ENCODE data around the gene SVOPL.

SVOPL gene

GRCh38 chr7:138618933-138619332 lies 82.2 kb downstream of the SVOPL start:
- Histone ChIP-seq H3K36me3 (no peaks in the 10 kb centered on the region), H3K4me3 (ENCODE audit: low read depth, low read length) (no peak overlapping the region), H3K27me3 (ENCODE audit: insufficient read depth, low read depth, severe bottlenecking) (no peaks in the 10 kb centered on the region), H3K27ac (no peak overlapping the region), H3K9me3 (ENCODE audit: severe bottlenecking) (no peaks in the 10 kb centered on the region)
- no peak for DNase-seq
- no peak for TF ChIP-seq CTCF (IDR thresholded peaks at IDR 0.05; ENCODE audit: low read depth, low read length)

GRCh38 chr7:138618506-138618905 lies 82.7 kb downstream of the SVOPL start:
- no peaks in the 10 kb centered on the region for H3K9me3 ChIP-seq (ENCODE audit: severe bottlenecking)
- no peak overlapping the region for H3K4me3 ChIP-seq (ENCODE audit: low read depth, low read length)
- no peaks in the 10 kb centered on the region for H3K27me3 ChIP-seq (ENCODE audit: insufficient read depth, low read depth, severe bottlenecking)
- H3K27ac ChIP-seq, result no peak overlapping the region
- no peak for DNase-seq
- TF ChIP-seq CTCF (IDR thresholded peaks at IDR 0.05; ENCODE audit: low read depth, low read length), result no peak
- H3K36me3 ChIP-seq, result no peaks in the 10 kb centered on the region

GRCh38 chr7:138616085-138616484 lies 85.1 kb downstream of the SVOPL start:
- no peak overlapping the region for H3K27ac ChIP-seq
- no peak for DNase-seq

GRCh38 chr7:138613630-138614029 lies 87.5 kb downstream of the SVOPL start:
- Histone ChIP-seq H3K36me3 (no peaks in the 10 kb centered on the region), H3K27ac (no peak overlapping the region), H3K4me3 (ENCODE audit: low read depth, low read length) (no peak overlapping the region), H3K27me3 (ENCODE audit: insufficient read depth, low read depth, severe bottlenecking) (no peaks in the 10 kb centered on the region), H3K9me3 (ENCODE audit: severe bottlenecking) (no peaks in the 10 kb centered on the region)
- no peak for TF ChIP-seq CTCF (IDR thresholded peaks at IDR 0.05; ENCODE audit: low read depth, low read length)
- DNase-seq, result no peak

More at GRCh38 chr7:138616085-138616484, 85.1 kb downstream of the SVOPL start:
- H3K36me3 ChIP-seq, result no peaks in the 10 kb centered on the region
- no peaks in the 10 kb centered on the region for H3K27me3 ChIP-seq (ENCODE audit: insufficient read depth, low read depth, severe bottlenecking)
- H3K4me3 ChIP-seq (ENCODE audit: low read depth, low read length), result no peak overlapping the region
- H3K9me3 ChIP-seq (ENCODE audit: severe bottlenecking), result no peaks in the 10 kb centered on the region
- no peak for TF ChIP-seq CTCF (IDR thresholded peaks at IDR 0.05; ENCODE audit: low read depth, low read length)

GRCh38 chr7:138610671-138611170 lies 90.4 kb downstream of the SVOPL start:
- TF ChIP-seq CTCF (IDR thresholded peaks at IDR 0.05; ENCODE audit: low read depth, low read length), result no peak
- no peaks in the 10 kb centered on the region for H3K9me3 ChIP-seq (ENCODE audit: severe bottlenecking)
- DNase-seq, result no peak
- H3K27me3 ChIP-seq (ENCODE audit: insufficient read depth, low read depth, severe bottlenecking), result no peaks in the 10 kb centered on the region
- H3K4me3 ChIP-seq (ENCODE audit: low read depth, low read length), result no peak overlapping the region
- no peak overlapping the region for H3K27ac ChIP-seq
- H3K36me3 ChIP-seq, result no peaks in the 10 kb centered on the region

- H3K27me3 ChIP-seq (ENCODE audit: insufficient read depth, low read depth, severe bottlenecking), result no peaks in the 10 kb centered on the region
These were observed 92.9 kb downstream of the SVOPL start for GRCh38 chr7:138608275-138608674.

More at GRCh38 chr7:138608275-138608674, 92.9 kb downstream of the SVOPL start:
- no peak for DNase-seq
- Histone ChIP-seq H3K36me3 (no peaks in the 10 kb centered on the region), H3K9me3 (ENCODE audit: severe bottlenecking) (no peaks in the 10 kb centered on the region), H3K27ac (no peak overlapping the region), H3K4me3 (ENCODE audit: low read depth, low read length) (no peak overlapping the region)
- no peak for TF ChIP-seq CTCF (IDR thresholded peaks at IDR 0.05; ENCODE audit: low read depth, low read length)
